Esophagus muscularis mucosa (tissue), 4 donors: ENCODE data around the gene STRN3. TPM values are rescaled to one million over a fixed set of nuclear protein-coding genes. Genes with fewer than 3 reads are reported as not detected.
"Not testable (repeated sequence)": the region's sequence is repeated elsewhere in the genome, so short reads cannot be mapped to it uniquely, and the experiment has no call there.

Source experiments
- DNase-seq: peaks from one replicate; pipeline ENCODE4 v3.0.0-alpha.2; 2017; ENCODE audit errors: extremely low spot score
- H3K27ac ChIP-seq, 4 donors: fragments of 200-600 bp; sonication (generic); replicated peaks in 1 of 4; 1 replicate in 3 of 4; 2 replicates in 1 of 4; pipeline ENCODE4 v1.5.1; 2016 to 2019; ENCODE audit warnings: mild to moderate bottlenecking in 1 of 4
- H3K27me3 ChIP-seq, 4 donors: fragments of 200-600 bp; sonication (generic); one replicate each; pipeline versions ENCODE4 v1.5.1 to v1.6.0; 2016 to 2019
- H3K36me3 ChIP-seq, 4 donors: fragments of 200-600 bp; sonication (generic); one replicate each; pipeline ENCODE4 v1.5.1; 2016 to 2019
- H3K4me1 ChIP-seq, 4 donors: fragments of 200-600 bp; sonication (generic); one replicate each; pipeline ENCODE4 v1.5.1; 2016 to 2019
- H3K4me3 ChIP-seq, 4 donors: fragments of 200-600 bp; sonication (generic); 1 replicate in 2 of 4; 2 replicates in 2 of 4; pipeline ENCODE4 v1.5.1; 2016 to 2019; ENCODE audit warnings: mild to moderate bottlenecking in 4 of 4, moderate library complexity in 1 of 4
- H3K9me3 ChIP-seq, 4 donors: fragments of 200-600 bp; sonication (generic); 1 replicate in 3 of 4; 2 replicates in 1 of 4; pipeline ENCODE4 v1.5.1; 2016 to 2019
- CTCF ChIP-seq, 3 experiments: fragments of 200-600 bp in 2 of 3; fragments of 450-650 bp in 1 of 3; sonication (generic) in 2 of 3; IDR thresholded peaks; one replicate each; pipeline ENCODE4 v1.5.1; 2017 to 2019; ENCODE audit warnings: antibody characterized with exemption in 3 of 3, mild to moderate bottlenecking in 2 of 3, moderate library complexity in 1 of 3
- EP300 ChIP-seq: sonication (generic); formaldehyde crosslinking; IDR thresholded peaks from one replicate; pipeline ENCODE4 v1.6.1; 2017; ENCODE audit warnings: antibody characterized with exemption
- POLR2A ChIP-seq: fragments of 450-650 bp; IDR thresholded peaks from one replicate; pipeline ENCODE4 v1.6.1; 2017; ENCODE audit warnings: antibody characterized with exemption, moderate library complexity, mild to moderate bottlenecking, low read depth
- POLR2AphosphoS5 ChIP-seq, 2 donors: sonication (generic); formaldehyde crosslinking; IDR thresholded peaks; one replicate each; pipeline ENCODE4 v1.6.1; 2017; ENCODE audit warnings: antibody characterized with exemption in 2 of 2
- WGBS: methylation state at CpG from one replicate; pipeline ENCODE4 v1.1.5; 2018; 5-methylcytosine and 5-hydroxymethylcytosine counted together
- intact Hi-C: fragments of 100-400 bp; cut with DNase I; formaldehyde crosslinking; loops from one replicate; pipeline ENCODE4 v1.15.1; 2023
- total RNA-seq, 4 donors: library from RNA; depleted of rRNA; stranded (reverse); fragments of >200 nt; gene quantifications; one replicate each; pipeline versions ENCODE4 v1.1.0 to v1.2.1, GENCODE V29; 2016

STRN3 gene
- total RNA-seq, 4 donors from 2014 or later, result 54.5 to 90.1 (median 68.9) TPM

- Histone ChIP-seq H3K4me1 (peaks cover 0 to 26% (median 9%) of the 10 kb centered on the region in 4 donors), H3K9me3 (no peaks in the 10 kb centered on the region), H3K4me3 (no peak overlapping the region), H3K27me3 (no peaks in the 10 kb centered on the region), H3K27ac (no peak overlapping the region), H3K36me3 (no peaks in the 10 kb centered on the region)
- 86% methylated on average over 6 of the region's 6 CpGs for WGBS
- no peak for DNase-seq
- intact Hi-C loops, result no loop called here
- TF ChIP-seq POLR2AphosphoS5 (IDR thresholded peaks at IDR 0.05), result no peak
These were observed 34.2 kb upstream of the STRN3 start for GRCh38 chr14:31060253-31060875.

GRCh38 chr14:31059152-31059924 lies 33.2 kb upstream of the STRN3 start:
- WGBS, result 65% methylated on average over 1 of the region's 1 CpG
- TF ChIP-seq EP300 (no peak), CTCF (IDR thresholded peaks at IDR 0.05) (no peak), POLR2AphosphoS5 (IDR thresholded peaks at IDR 0.05) (no peak), POLR2A (no peak)
- no peak for DNase-seq
- intact Hi-C loops, result no loop called here
- Histone ChIP-seq H3K4me3 (no peak overlapping the region), H3K36me3 (no peaks in the 10 kb centered on the region), H3K27me3 (no peaks in the 10 kb centered on the region), H3K9me3 (no peaks in the 10 kb centered on the region), H3K27ac (no peak overlapping the region), H3K4me1 (peaks cover 0 to 30% (median 17%) of the 10 kb centered on the region in 4 donors)

- Histone ChIP-seq H3K27me3 (no peaks in the 10 kb centered on the region), H3K4me1 (peaks cover 4 to 40% (median 29%) of the 10 kb centered on the region in 4 donors), H3K27ac (no peak overlapping the region), H3K36me3 (no peaks in the 10 kb centered on the region), H3K9me3 (no peaks in the 10 kb centered on the region), H3K4me3 (no peak overlapping the region)
- intact Hi-C loops, result no loop called here
- 96% methylated on average over 12 of the region's 12 CpGs for WGBS
- no peak for TF ChIP-seq POLR2AphosphoS5 (IDR thresholded peaks at IDR 0.05)
- no peak for TF ChIP-seq EP300
- no peak for TF ChIP-seq CTCF (IDR thresholded peaks at IDR 0.05)
- TF ChIP-seq POLR2A, result no peak
- DNase-seq, result no peak
These were observed 31.7 kb upstream of the STRN3 start for GRCh38 chr14:31057701-31058364.

- Histone ChIP-seq H3K4me1 (peaks cover 4 to 40% (median 29%) of the 10 kb centered on the region in 4 donors), H3K27ac (no peak overlapping the region), H3K27me3 (no peaks in the 10 kb centered on the region), H3K36me3 (no peaks in the 10 kb centered on the region), H3K4me3 (no peak overlapping the region), H3K9me3 (no peaks in the 10 kb centered on the region)
- WGBS, result 100% methylated on average over 1 of the region's 1 CpG
- no peak for TF ChIP-seq CTCF (IDR thresholded peaks at IDR 0.05)
- intact Hi-C loops, result no loop called here
- DNase-seq, result no peak
These were observed 30.9 kb upstream of the STRN3 start for GRCh38 chr14:31057035-31057434.

- DNase-seq, result peak; percentile 95
- peak overlapping the region; percentile 33 to 68 (median 48) for H3K27ac ChIP-seq
- 46% methylated on average over 9 of the region's 9 CpGs for WGBS
These were observed 26.9 kb upstream of the STRN3 start for GRCh38 chr14:31052905-31053586.

More at GRCh38 chr14:31052905-31053586, 26.9 kb upstream of the STRN3 start:
- H3K27me3 ChIP-seq, H3K36me3 ChIP-seq, intact Hi-C loops, H3K4me3 ChIP-seq, H3K9me3 ChIP-seq: not testable (repeated sequence)
- TF ChIP-seq POLR2AphosphoS5 (IDR thresholded peaks at IDR 0.05), result peak; percentile 47 to 48
- peaks cover 7 to 37% (median 27%) of the 10 kb centered on the region in 4 donors for H3K4me1 ChIP-seq
